ENCODE measurements around the gene TOMM6. TPM values are rescaled to one million over a fixed set of nuclear protein-coding genes. Genes with fewer than 3 reads are reported as not detected.

Gene TOMM6
- total and polyA plus RNA-seq, 4 experiments from 2014 or later = 118 to 353 (median 213) TPM

Other genes with a start within 250 kb of the TOMM6 start
- gene FOXP4, start 241.3 kb upstream of the TOMM6 start, total RNA-seq = 1 to 10 TPM; 7.4 to 7.8 TPM
- 1 to 10 TPM in 1 of 2 donors, under 1 TPM in 1; 0.08 to 1.6 TPM for gene FOXP4, start 241.3 kb upstream of the TOMM6 start, polyA plus RNA-seq
- gene MDFI, start 149.2 kb upstream of the TOMM6 start, total RNA-seq = not detected
- not detected for gene MDFI, start 149.2 kb upstream of the TOMM6 start, polyA plus RNA-seq
- gene TFEB, start 52.1 kb upstream of the TOMM6 start, total RNA-seq = 10 to 100 TPM; 12.2 to 15.7 TPM
- gene TFEB, start 52.1 kb upstream of the TOMM6 start, polyA plus RNA-seq = 10 to 100 TPM in 1 of 2 donors, 1 to 10 TPM in 1; 8.2 to 17.6 TPM
- not detected for gene PGC, start 40.3 kb upstream of the TOMM6 start, total RNA-seq
- not detected for gene PGC, start 40.3 kb upstream of the TOMM6 start, polyA plus RNA-seq
- 1 to 10 TPM; 8.9 to 10.0 TPM for gene FRS3, start 7.8 kb upstream of the TOMM6 start, total RNA-seq
- 1 to 10 TPM; 2.2 to 2.8 TPM for gene FRS3, start 7.8 kb upstream of the TOMM6 start, polyA plus RNA-seq
- not detected for gene PRICKLE4, start 6.9 kb upstream of the TOMM6 start, total RNA-seq
- not detected for gene PRICKLE4, start 6.9 kb upstream of the TOMM6 start, polyA plus RNA-seq
- 1 to 10 TPM; 1.8 to 2.4 TPM for gene USP49, start 107.7 kb downstream of the TOMM6 start, total RNA-seq
- gene USP49, start 107.7 kb downstream of the TOMM6 start, polyA plus RNA-seq = under 1 TPM; 0.18 to 0.37 TPM
- gene MED20, start 133.4 kb downstream of the TOMM6 start, total RNA-seq = 10 to 100 TPM; 10.0 to 11.5 TPM
- 1 to 10 TPM; 3.5 to 6.3 TPM for gene MED20, start 133.4 kb downstream of the TOMM6 start, polyA plus RNA-seq
- gene BYSL, start 133.8 kb downstream of the TOMM6 start, total RNA-seq = 1 to 10 TPM; 7.1 to 9.2 TPM
- 1 to 10 TPM; 3.1 to 5.2 TPM for gene BYSL, start 133.8 kb downstream of the TOMM6 start, polyA plus RNA-seq
- 100 to 1,000 TPM; 223 to 242 TPM for gene CCND3, start 154.1 kb downstream of the TOMM6 start, total RNA-seq
- 100 to 1,000 TPM; 532 to 555 TPM for gene CCND3, start 154.1 kb downstream of the TOMM6 start, polyA plus RNA-seq